DMS 273 (cell line): ENCODE results near the gene SIAH1.
"Not testable (repeated sequence)": the region's sequence is repeated elsewhere in the genome, so short reads cannot be mapped to it uniquely, and the experiment has no call there.

ENCODE experiments used
- DNase-seq: peaks from one replicate; lab custom pipeline; 2025; ENCODE audit not compliant: unreplicated experiment; lab: John Stamatoyannopoulos, UW

SIAH1 gene

GRCh38 chr16:48385253-48386150, at the start of gene SIAH1:
Gene SIAH1, minus strand, starts transcription at chr16:48385413. Its CDS starts 22,985 bp downstream, at chr16:48362428.
- peak; percentile 95 for DNase-seq

GRCh38 chr16:48434653-48435317, 49.6 kb upstream of the SIAH1 start:
- DNase-seq, result no peak

- no peak for DNase-seq
Observed at GRCh38 chr16:48433850-48434530, 48.8 kb upstream of the SIAH1 start.

- DNase-seq, result no peak
Observed at GRCh38 chr16:48433116-48433849, 48.1 kb upstream of the SIAH1 start.

GRCh38 chr16:48432136-48432535, 46.9 kb upstream of the SIAH1 start:
- DNase-seq, result no peak

GRCh38 chr16:48430890-48431289, 45.7 kb upstream of the SIAH1 start:
- no peak for DNase-seq

GRCh38 chr16:48426244-48427141, 41.3 kb upstream of the SIAH1 start:
- no peak for DNase-seq

- no peak for DNase-seq
Observed at GRCh38 chr16:48422537-48422936, 37.3 kb upstream of the SIAH1 start.

- no peak for DNase-seq
Observed at GRCh38 chr16:48421741-48422140, 36.5 kb upstream of the SIAH1 start.

GRCh38 chr16:48420437-48420836, 35.2 kb upstream of the SIAH1 start:
- DNase-seq, result no peak

GRCh38 chr16:48416617-48417016, 31.4 kb upstream of the SIAH1 start:
- DNase-seq, result not testable (repeated sequence)

GRCh38 chr16:48413272-48413671, 28.1 kb upstream of the SIAH1 start:
- no peak for DNase-seq

GRCh38 chr16:48409839-48410632, 24.8 kb upstream of the SIAH1 start:
- DNase-seq, result no peak

GRCh38 chr16:48408688-48409087, 23.5 kb upstream of the SIAH1 start:
- peak; percentile 38 for DNase-seq

GRCh38 chr16:48405907-48406306, 20.7 kb upstream of the SIAH1 start:
- DNase-seq, result no peak

GRCh38 chr16:48405153-48405552, 19.9 kb upstream of the SIAH1 start:
- DNase-seq, result no peak

- DNase-seq, result not testable (repeated sequence)
Observed at GRCh38 chr16:48402547-48402946, 17.3 kb upstream of the SIAH1 start.

GRCh38 chr16:48395375-48395774, 10.2 kb upstream of the SIAH1 start:
- no peak for DNase-seq

GRCh38 chr16:48394355-48394703, 9.1 kb upstream of the SIAH1 start:
- no peak for DNase-seq
